WI38 (cell line): ENCODE results near the gene DIO3.

Experiments used
- H3K4me3 ChIP-seq: 2 replicates; pipeline ENCODE4 v1.5.1; 2011; ENCODE audit warnings: low read depth, mild to moderate bottlenecking, control low read depth, low read length
- CTCF ChIP-seq: IDR thresholded peaks from 2 replicates; pipeline ENCODE4 v1.5.1; 2012; ENCODE audit warnings: low read depth, mild to moderate bottlenecking, control low read depth, low read length

Gene DIO3

GRCh38 chr14:101534198-101534597 is 27.1 kb upstream of the DIO3 start:
- H3K4me3 ChIP-seq: no peak overlapping the region
- no peak for TF ChIP-seq CTCF

GRCh38 chr14:101535232-101535631 is 26.1 kb upstream of the DIO3 start:
- no peak overlapping the region for H3K4me3 ChIP-seq
- TF ChIP-seq CTCF: no peak

- TF ChIP-seq CTCF: no peak
- H3K4me3 ChIP-seq: no peak overlapping the region
Observed at GRCh38 chr14:101535701-101536207, 25.5 kb upstream of the DIO3 start.

- TF ChIP-seq CTCF: no peak
- no peak overlapping the region for H3K4me3 ChIP-seq
Observed at GRCh38 chr14:101537286-101537685, 24.0 kb upstream of the DIO3 start.

GRCh38 chr14:101538878-101539277 is 22.4 kb upstream of the DIO3 start:
- no peak overlapping the region for H3K4me3 ChIP-seq
- no peak for TF ChIP-seq CTCF

GRCh38 chr14:101539880-101540279 is 21.4 kb upstream of the DIO3 start:
- TF ChIP-seq CTCF: no peak
- H3K4me3 ChIP-seq: no peak overlapping the region

- no peak for TF ChIP-seq CTCF
- no peak overlapping the region for H3K4me3 ChIP-seq
Observed at GRCh38 chr14:101540481-101541462, 20.5 kb upstream of the DIO3 start.
